UCSD-AML1 (cell line): ENCODE measurements around the gene RAET1L.
"Not testable (repeated sequence)": the region's sequence is repeated elsewhere in the genome, so short reads cannot be mapped to it uniquely, and the experiment has no call there.

ENCODE experiments used
- DNase-seq: peaks from one replicate; lab custom pipeline; 2025; ENCODE audit not compliant: unreplicated experiment; lab: John Stamatoyannopoulos, UW

Gene RAET1L

DNA sequence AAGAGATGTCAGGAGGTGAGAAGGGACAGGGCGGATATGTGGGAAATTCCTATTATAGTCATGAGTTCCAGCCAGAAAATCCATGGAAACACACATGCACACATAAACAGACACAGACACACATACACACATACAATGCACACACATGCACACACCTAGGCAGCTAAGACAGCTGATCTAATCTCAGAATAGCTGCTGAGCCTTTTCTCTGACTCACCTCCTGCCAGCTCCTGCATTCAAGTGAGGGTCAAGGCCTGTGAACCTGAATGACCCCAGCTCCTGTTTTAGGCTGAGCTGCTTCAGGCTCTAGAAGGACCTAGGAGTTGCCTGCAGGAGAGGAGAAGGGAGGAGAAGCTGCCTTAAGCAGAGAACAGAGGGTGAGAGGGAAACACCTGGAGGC is 21.6 kb upstream of the RAET1L start:
- no peak for DNase-seq

DNA sequence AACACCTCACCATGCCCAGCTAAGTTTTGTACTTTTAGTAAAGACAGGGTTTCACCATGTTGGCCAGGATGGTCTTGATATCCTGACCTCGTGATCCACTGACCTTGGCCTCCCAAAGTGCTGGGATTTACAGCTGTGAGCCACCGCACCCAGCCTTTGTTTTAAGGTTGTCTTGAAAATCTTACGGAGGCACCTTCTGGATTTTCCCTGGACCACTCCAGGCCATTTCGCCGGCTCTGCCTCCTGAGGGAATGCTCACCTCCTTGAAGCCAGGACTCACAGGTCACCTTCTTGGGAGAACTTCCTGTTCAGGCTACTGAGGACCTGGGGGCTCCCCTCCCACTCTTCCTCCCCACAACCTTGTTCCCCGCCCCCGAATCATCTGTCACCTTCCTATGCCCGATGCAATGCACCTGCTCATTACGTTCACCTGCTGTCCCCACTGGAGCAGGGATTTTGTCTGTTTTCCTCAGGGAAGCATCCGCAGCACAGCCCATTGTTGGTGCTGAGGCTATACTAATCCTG is 19.4 kb upstream of the RAET1L start:
- DNase-seq: no peak

DNA sequence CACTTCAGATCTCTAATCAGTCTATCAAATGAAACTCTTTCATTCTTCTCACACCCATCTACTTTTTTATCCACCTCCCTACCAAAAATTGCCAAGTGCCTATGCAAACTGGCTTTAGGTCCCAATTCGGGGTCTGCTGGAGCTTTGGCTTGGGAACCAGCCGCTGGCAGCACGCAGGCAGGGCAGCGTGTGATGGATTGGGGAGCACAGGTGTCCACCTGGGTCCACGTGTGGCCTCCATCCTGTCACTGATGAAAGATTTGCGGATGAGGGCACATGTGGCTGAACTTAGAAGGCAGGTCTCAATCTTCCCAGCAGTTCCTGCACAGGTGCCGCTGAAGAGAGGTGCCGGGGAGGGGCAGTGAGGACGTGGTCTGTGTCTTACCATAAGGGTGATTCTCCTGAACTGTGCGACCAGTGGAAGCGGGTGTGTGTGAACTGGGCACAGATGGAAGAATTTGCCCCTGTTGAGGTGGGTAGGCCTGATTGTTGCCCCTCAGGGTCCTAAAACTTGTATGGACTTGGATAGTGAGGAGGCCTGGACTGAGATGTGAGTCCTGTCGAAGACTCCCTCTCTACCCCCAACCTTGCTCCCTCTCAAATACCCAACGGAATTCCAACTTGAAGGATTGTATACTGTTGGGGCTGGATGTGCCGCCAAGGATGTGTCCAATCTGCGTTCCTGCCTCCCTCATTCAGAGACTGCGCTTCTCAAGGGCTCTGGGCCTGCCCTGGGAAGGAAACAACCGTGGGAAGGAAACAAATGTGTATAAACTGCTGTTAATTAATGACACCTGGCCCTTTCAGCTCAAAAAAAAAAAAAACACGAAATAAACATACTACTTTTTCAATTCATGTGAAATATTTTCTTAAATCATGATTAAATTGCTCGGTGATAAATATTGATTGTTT is 18.4 kb upstream of the RAET1L start:
- no peak for DNase-seq

DNA sequence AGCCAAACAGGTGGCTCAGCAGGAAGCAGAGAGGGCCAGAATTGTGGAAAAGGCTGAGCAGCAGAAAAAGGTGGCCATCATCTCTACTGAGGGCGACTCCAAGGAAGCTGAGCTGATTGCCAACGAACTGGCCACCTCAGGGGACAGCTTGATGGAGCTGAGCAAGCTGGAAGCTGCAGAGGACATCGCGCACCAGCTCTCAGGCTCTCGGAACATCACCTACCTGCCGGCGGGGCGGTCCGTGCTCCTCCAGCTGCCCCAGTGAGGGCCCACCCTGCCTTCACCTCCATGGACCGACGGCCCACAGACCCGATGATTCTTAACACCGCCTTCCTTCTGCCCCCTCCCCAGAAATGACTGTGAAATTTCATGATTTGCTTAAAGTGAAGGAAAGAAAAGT is 17.8 kb upstream of the RAET1L start:
- DNase-seq: no peak

DNA sequence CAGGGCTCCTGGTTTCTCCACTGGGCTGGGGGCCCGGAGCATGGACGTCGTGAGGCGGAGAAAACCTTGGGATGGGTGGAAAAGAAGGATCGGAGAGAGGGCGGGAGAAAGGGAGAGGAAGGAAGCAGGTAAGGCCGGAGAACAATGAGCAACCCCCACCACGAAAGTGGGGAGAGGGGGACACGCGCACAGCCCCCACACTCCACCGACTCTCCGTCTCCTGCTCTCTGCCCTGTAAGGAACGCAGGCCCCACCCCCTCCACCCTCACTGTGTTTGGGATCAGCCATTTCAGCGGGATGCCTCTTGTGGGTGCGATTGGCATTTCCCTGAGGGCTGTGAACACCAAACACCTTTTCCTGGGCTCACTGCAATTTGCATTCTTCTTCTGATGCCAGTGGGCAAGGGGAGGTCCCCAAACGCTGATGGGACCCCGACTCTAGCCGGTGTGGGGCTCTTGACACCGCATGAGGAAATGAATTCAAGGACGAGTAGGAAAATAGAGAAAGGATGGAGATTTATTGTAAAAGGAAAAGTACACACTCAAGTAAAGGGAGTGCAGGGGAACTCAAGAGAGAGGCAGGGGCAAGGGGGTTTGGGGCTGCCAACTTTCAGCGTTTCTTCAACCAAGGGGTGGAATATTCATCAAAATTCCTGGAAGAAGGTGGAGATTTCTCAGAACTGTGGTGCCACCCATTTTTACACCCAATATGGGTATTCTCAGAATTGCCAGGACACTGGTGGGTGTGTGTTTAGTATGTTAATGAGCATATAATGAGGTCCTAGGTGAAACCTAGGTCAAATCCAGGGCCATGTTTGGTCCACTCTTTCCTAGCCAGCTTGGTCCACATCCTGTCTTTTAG is 13.1 kb upstream of the RAET1L start:
- no peak for DNase-seq

DNA sequence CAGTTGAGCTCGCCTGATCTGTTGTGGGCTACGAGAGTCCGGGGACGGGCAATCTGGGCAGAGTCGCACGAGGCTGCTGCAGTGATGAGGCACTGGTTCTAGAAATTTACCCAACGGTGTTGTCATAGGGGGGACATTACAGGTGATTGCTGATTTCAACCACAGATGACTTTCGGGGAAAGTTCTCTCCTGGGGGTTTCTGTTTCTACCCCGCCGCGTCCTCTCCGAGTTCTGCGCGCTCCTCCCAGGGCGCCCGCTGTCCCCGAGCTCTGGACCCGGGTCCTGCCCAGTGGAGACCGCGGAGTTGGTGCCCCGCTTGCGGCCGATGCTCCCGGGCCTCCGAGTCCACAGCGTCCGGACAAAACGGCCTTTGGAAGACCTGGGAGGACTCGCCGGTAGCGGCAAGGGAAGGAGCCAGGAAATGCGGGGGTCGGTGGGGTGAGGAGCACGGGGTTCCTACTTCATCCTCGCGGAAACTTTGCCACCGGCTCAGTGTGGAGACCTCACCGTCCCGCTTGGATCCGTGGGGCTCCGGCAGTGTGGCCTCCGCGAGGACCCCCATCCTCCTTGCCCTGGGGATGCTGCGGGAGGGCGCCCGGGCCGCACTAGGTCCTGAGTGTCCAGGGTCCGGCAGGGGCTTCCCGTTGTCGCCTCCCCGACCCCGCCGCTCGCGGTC is 12.3 kb upstream of the RAET1L start:
- DNase-seq: no peak

DNA sequence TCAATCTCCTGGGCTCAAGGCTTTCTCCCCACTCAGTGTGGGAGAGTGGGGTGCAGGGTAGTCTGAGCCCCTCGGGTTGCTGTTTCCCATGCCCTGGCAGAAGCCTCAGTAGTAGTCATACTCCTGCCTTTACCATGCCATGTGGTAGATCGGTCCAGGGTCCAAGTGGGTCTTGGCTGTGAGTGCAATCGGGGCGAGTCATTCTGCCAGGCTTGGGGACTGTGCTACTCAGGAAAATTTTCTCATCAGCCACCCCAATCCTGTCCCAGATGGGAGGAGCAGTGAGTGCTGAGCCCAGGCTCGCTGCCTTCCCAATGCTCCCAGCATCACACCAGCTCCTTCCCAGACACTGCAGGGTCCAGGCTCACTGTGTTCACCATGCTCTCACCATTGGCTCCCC is 10.7 kb upstream of the RAET1L start:
- DNase-seq: no peak

DNA sequence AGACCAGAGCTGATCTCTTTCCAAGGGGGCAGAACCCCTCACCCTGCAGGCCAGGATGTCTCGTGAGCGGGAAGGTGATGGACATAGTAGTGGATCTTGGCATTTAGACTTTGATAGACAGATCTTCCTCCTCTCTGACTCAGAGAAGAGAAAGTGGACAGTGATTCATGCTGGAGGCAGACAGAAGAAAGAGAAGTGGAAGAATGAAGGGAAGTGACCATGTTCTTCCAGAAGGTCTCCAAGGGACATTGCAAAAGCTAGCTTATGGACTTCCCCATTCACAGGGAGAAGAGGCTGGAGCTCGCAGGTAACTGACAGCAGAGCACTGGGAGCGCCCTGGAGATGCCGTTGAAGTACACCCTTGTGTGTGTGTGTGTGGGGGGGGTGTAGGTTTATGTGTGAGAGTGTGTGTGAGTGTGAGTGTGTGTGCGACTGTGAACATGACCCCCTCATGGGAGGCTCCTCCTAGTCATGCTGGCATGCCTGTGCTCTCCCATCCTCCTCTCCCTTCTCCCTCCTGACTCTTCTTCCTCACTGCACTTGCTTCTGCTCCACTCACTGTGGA is 8.0 kb upstream of the RAET1L start:
- DNase-seq: no peak

DNA sequence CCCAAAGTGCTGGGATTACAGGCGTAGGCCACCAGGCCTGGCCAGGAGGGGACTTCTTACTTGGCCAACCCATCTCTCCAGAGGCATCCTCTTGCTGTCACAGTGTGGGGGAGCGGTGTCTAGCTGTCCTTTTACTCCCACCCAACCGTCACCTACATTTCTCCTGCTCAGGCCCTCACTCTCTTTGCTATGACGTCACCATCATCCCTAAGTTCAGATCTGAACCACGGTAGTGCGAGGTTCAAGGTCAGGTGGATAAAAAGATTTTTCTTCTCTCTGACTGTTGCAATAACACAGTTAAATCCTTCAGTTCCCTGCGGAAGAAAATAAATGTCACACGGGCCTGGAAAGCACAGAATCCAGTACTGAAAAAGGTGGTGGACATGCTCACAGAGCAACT is 7.3 kb upstream of the RAET1L start:
- DNase-seq: no peak

DNA sequence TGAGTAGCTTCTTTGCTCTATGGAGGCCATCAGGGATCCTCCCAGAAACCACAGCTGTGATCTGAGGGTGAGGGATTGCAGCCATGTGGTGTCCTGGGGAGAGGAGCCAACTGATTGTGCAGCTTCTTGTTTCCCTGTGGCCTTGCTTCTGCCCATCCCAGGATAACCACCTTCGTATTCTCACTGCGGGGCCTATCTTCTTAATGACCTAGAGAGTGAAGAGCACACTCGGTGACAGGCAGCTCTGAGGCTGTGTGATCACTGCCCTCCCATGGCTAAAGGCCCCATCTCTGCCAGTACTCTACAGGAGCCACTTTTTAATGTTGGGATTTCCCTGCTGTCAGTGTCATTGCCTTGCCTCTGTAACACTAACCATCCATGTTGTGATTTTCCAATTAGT is 5.3 kb upstream of the RAET1L start:
- DNase-seq: no peak

DNA sequence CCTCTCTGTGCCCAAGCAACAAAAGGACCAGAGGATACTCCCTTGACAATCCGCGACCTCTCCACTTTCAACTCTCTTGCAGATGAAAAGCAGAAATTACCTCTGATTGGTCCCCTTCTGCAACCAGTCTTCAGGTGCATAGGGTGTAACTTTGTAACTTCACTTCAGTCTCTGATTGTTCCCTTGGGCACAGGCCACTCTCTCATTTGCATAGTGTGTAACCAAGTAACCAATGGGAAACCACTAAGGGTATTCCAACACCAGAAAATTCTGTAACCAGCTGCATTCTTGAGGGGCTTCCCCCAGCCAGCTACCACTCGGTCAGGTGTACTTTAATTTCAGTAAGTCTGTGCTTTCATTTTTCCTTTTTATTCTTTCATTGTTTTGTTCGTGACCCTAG is 4.4 kb upstream of the RAET1L start:
- DNase-seq: no peak

DNA sequence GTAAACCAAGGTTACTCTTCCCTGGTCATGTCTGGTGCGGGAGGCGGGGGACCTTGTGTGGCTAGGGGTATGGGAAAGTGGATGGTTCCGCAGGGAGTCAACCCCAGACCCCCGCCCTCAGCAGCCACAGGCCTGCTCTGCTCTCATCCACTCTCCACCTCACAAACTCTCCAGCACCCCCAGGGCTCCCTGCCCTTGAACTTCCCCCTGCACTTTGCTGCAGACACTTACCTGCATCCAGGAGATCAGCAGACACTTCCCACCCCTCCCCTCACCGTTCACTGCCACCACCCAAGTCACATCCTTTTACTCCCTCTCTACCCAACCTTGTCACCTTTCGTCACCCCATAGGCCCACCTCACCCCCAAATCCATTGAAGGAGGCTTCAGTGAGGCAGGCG is 3.9 kb upstream of the RAET1L start:
- DNase-seq: no peak

DNA sequence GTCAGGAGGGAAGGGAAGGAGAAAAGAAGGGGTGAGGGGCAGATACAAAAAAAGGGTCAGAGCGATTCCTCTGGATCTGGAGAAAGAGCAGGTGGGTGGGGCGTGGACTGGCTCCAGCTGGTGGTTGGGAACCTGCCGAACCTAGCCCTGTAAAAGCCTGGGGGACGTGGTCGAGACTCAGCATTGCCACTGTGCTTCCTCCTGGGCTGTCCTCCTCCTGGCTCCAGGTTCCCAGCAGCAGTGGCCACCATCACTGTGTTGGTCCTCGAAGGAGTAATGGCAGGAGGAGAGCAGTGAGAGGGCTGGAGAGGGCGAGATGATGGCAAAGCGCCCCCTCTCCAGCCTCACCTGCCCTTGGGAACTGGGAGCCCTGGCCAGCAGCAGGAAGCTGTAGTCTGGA is 3.5 kb upstream of the RAET1L start:
- DNase-seq: no peak

DNA sequence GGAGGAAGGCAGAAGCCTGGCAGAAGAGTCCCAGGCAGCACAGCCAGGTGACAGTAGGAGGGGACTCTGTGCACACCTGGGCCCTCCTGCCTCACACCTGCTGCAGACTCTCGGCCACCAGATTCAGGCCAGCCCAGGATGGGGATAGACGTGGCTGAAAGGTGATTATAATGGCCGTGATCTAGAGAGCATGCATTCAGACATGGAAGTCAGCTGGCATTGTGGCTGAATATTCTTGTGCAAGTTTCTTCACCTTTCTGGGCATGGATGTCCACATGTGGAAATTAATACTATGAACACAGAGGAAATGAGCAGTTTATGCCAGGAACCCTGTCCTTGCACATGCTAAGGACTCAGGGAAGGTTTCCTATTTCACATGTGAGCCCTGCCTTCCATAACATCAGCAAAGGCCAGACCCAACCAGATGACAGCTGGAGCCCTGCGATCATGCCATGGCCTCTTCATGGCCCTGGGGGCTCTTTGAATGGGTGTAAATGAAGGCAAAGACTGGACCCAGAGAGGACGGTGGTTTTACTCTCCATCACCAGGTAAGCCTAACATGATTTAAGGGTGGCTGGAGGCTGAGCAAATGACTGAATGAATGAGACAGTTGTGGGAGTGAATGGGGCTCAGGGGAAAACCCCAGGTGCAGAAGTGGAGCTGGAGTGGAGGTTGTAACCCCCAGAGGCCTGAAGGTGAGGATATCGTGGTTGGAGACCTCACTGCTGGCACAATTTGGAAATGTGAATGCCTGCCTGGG is 2.7 kb upstream of the RAET1L start:
- DNase-seq: no peak

DNA sequence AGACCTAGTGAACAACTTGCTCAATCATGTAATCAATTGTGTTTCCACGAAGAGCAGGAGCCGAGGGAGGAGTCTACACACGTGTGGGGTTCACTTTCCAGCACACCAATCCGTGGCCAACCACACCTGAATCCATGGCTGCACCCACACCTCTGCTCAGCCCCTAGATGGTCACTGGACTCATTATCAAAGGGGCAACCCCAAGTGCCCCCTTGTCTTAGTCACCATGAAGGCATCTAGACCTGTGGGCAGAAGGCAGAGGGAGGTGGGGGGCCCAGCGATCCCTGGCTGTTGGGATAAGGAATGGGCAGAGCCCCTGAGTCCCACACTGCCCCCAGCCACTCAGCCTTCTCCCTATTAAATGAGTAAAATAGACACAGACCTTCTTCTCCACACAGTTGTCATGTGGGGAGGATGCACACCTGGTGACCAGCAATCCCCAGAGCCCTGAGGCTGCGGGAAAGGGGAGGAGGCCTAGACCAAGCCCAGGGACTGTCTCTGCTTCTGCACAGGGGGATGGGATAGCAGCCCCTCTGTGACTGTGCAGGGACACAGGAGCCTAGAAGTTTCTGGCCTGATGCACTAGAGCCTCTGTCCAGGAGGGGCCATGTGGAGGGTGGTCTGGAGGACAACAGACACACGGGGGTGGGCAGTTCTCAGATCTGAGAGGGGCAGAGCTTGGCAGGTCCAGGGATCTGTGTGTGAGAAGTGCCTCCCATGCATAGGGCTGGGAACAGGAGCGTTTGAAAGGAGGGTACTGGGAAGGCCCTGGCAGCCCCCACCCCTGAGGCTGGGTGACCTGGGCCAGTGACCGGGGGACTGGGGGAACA is 1.9 kb upstream of the RAET1L start:
- DNase-seq: no peak

DNA sequence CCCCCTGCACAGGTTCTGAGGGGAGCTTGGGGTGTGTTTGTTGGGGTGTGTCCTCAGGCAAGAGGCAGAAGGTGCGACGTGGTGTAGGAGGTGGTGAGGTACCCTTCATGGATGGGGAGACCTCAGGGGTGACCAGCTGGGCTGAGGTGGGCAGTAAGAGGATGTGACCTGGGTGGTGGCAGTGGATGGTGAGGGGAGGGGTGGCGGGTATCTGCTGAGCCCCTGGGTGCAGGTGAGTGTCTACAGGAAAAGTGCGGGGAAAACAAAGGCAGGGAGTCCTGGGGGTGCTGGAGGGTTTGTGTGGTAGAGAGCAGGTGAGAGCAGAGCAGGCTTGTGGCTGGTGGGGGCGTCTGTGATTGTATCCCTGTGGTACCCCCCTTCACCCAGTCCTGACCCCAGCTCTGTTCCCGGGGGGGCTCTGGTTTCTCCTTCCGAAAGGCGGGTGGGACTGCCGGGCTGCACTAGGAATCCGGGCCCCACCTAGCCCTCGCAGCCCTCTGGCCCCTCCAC is 631 bp downstream of the RAET1L start:
- no peak for DNase-seq

DNA sequence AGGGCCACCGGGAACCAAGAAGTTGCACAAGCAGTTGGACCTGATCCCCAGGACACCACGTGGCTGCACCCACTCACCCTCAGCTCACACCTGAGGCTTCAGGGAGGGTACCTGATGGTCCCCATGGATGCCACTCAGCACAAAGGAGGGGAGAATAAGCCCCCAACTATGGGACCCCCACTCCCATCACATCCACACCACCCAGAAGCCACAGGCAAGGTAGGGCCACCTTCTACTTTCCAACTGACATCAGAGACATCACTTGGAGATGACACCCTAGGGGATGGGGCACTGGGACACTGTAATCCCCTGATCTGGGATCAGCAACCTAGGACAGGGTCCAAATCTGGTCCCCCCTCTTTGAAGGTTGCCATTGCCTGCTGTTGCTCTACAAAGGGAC is 1.3 kb downstream of the RAET1L start:
- DNase-seq: not testable (repeated sequence)

DNA sequence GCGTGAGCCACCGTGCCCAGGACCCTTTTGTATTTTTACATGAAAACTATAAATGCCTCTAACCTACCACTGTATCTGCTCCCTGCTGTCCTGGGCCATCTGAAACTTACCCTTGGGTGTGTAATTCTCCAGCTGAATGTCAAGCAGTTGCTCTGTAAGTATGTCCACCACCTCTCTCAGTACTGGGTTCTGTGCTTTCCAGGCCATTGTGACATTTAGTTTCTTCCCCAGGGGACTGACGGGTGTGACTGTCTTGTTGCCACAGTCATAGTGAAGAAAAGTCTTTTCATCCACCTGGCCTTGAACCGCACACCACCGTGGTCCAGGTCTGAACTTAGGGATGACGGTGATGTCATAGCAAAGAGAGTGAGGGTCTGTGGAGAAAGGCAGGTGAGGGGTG is 3.5 kb downstream of the RAET1L start:
- not testable (repeated sequence) for DNase-seq

DNA sequence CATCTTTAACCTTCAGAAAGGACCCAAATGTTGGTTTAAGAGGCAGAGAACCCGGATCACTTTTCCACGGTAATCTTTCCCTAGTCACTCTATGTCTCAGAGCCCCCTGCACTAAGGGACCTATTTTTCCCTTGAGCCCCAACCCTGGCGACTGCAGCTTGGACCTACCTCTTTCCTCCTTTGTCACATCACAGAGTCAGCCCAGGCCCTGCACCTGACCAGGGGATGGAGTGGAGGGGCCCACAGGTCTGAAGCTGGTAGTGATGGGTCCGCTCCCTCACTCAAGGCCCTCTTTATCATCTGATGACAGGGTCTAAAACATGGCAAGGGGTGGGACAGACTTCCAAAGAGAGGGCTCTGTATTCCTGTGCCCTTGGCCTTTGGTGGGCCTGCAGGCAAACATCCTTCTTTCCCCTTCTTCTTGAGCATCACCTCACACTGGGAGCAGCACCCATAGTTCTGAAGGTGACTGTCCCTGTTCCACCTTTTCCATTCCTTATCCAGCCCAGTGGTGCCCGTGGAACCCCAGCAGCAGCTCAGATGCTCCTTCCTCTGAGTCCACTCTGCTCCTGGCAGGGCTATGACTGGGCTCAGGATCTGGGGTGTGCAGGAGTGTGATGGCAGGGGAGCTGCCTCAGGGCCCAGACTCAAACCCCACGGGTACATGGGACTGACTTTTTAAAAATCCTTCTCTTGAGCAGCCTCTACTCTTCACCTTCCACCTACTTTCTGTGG is 6.3 kb downstream of the RAET1L start:
- DNase-seq: no peak
